ENCODE results near the gene NT5C1A.

The NT5C1A gene

DNA sequence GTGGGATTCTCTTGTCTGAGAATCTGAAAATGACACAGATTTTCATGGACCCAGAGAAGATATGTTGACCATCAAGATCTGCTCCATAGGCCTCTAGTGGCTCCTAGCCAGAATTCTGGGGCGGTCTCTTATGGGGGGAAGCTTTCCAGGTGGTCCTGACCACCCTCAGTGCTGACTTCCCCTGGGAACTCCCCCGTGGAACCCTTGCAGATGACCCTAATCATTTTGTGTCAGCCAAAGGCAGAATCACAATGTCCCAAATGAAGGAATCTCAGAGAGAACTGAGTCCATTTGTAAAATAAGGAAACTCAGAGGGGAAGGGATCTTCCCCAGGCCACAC is 36.1 kb downstream of the NT5C1A start:
- Histone ChIP-seq H3K27ac (no peak overlapping the region), H3K9ac (ENCODE audit: insufficient read length) (no peak overlapping the region), H3K36me3 (ENCODE audit: insufficient read depth, low read length) (no peaks in the 10 kb centered on the region), H3K4me3 (no peak overlapping the region), H3K9me3 (ENCODE audit: low read depth, low read length) (no peaks in the 10 kb centered on the region)
- TF ChIP-seq FOXP2 (optimal IDR thresholded peaks at IDR 0.05; ENCODE audit: control extremely low read depth, extremely low read length, insufficient read depth) (no peak), EZH2 (IDR thresholded peaks at IDR 0.05) (no peak), POLR2AphosphoS5 (IDR thresholded peaks at IDR 0.05; ENCODE audit: borderline replicate concordance, low read depth, low read length) (no peak)
- DNase-seq (ENCODE audit: low read depth, low spot score), result no peak

GRCh38 chr1:39635205-39635870 is 36.6 kb downstream of the NT5C1A start:
- Histone ChIP-seq H3K4me3 (no peak overlapping the region), H3K9me3 (ENCODE audit: low read depth, low read length) (no peaks in the 10 kb centered on the region), H3K36me3 (ENCODE audit: insufficient read depth, low read length) (no peaks in the 10 kb centered on the region), H3K27ac (no peak overlapping the region), H3K9ac (ENCODE audit: insufficient read length) (no peak overlapping the region)
- TF ChIP-seq EZH2 (IDR thresholded peaks at IDR 0.05), result no peak
- TF ChIP-seq FOXP2 (optimal IDR thresholded peaks at IDR 0.05; ENCODE audit: control extremely low read depth, extremely low read length, insufficient read depth), result no peak
- TF ChIP-seq POLR2AphosphoS5 (IDR thresholded peaks at IDR 0.05; ENCODE audit: borderline replicate concordance, low read depth, low read length), result no peak
- DNase-seq (ENCODE audit: low read depth, low spot score), result no peak

GRCh38 chr1:39633422-39633821 is 38.5 kb downstream of the NT5C1A start:
- H3K9me3 ChIP-seq (ENCODE audit: low read depth, low read length), result no peaks in the 10 kb centered on the region
- no peak for DNase-seq (ENCODE audit: low read depth, low spot score)
- no peak overlapping the region for H3K4me3 ChIP-seq
- no peaks in the 10 kb centered on the region for H3K36me3 ChIP-seq (ENCODE audit: insufficient read depth, low read length)
- no peak overlapping the region for H3K27ac ChIP-seq
- TF ChIP-seq FOXP2 (optimal IDR thresholded peaks at IDR 0.05; ENCODE audit: control extremely low read depth, extremely low read length, insufficient read depth), result no peak
- H3K9ac ChIP-seq (ENCODE audit: insufficient read length), result no peak overlapping the region

DNA sequence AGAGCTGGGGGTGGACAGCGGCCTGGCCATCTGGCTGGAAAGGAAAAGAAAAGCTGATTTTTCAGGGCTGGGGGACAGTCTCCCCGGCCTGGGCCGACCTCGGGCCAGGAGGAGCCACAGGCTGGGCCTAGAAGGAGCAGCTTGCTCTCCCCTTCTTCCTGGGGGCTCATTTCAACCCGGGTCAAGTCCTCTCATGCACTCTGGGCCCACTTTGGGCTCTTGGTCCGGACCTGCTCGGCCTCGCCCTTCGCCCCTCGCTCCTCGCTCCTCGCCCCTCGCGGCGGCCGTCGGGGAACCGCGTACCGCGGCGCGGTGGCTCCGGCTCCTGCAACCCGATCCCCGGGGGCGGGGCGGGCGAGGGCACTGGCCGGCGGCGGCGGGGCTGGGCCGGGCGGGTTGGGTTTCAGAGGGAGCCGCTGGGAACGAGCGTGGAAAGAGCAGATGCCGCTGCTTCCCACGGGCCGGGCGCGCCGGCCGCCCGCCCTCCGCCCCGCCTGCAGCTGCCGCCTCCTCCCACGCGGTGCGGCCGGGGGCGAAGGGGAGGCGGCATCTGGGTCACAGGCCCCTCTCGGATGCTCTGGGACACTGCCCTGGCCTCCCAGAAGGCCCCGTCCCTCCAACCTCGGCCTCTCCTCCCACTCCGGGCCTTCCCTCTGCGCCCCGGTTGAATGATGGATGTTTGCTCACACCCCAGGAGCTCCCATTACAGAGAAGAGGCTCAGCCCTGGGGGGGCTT is 39.1 kb downstream of the NT5C1A start:
- Histone ChIP-seq H3K27ac (no peak overlapping the region), H3K4me3 (no peak overlapping the region), H3K9me3 (ENCODE audit: low read depth, low read length) (no peaks in the 10 kb centered on the region), H3K36me3 (ENCODE audit: insufficient read depth, low read length) (no peaks in the 10 kb centered on the region), H3K9ac (ENCODE audit: insufficient read length) (no peak overlapping the region)
- DNase-seq (ENCODE audit: low read depth, low spot score), result no peak
- TF ChIP-seq EZH2 (IDR thresholded peaks at IDR 0.05) (no peak), FOXP2 (optimal IDR thresholded peaks at IDR 0.05; ENCODE audit: control extremely low read depth, extremely low read length, insufficient read depth) (no peak), POLR2AphosphoS5 (IDR thresholded peaks at IDR 0.05; ENCODE audit: borderline replicate concordance, low read depth, low read length) (no peak)

- Histone ChIP-seq H3K9me3 (ENCODE audit: low read depth, low read length) (no peaks in the 10 kb centered on the region), H3K36me3 (ENCODE audit: insufficient read depth, low read length) (no peaks in the 10 kb centered on the region), H3K4me3 (no peak overlapping the region), H3K9ac (ENCODE audit: insufficient read length) (no peak overlapping the region), H3K27ac (no peak overlapping the region)
- no peak for DNase-seq (ENCODE audit: low read depth, low spot score)
- TF ChIP-seq FOXP2 (optimal IDR thresholded peaks at IDR 0.05; ENCODE audit: control extremely low read depth, extremely low read length, insufficient read depth) (no peak), EZH2 (IDR thresholded peaks at IDR 0.05) (no peak), POLR2AphosphoS5 (IDR thresholded peaks at IDR 0.05; ENCODE audit: borderline replicate concordance, low read depth, low read length) (no peak)
Measured at GRCh38 chr1:39632323-39632681, 39.6 kb downstream of the NT5C1A start.

DNA sequence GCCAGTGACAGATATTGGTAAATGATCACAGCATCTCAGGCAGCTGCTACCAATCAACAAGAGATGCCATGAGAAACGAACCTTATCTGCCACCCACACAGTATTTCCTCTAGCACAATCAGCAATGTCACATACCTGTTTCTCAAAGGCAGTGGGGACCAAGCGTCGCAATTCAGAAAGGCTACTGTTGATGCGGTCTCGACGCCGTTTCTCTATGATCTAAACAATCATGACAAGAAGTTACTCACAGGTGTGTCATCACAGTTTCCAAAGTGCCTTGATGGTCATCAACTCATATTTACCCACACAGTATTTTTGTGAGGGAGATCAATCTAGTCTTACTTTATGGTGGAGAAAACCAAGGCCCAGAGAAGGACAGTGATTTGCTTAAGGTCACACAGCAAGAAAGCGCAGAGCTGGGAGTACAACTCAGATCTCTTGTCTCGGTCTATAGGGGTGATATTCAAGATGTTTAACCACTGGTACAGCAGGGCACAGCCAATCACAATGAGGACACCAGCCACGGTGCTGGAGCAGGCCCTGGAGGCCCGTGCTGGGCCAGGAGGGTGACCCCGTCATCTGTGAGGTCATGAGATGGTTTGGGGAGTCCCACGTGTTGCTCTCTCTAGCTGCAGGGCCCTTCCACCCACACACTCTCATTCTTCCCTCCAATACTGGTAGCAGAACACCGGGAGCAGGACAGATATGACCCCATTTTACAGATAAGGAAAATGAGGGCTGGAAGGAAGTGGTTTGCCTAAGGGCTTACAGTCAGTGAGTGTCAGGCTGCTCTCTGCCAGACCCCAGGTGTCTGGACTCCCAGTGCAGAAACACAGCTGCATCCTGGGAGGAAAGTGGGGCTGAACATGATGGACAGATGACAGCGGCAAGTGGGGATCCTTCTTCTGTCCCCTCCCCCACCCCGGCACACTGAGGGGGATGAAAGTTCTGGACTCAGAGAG is 40.3 kb downstream of the NT5C1A start:
- Histone ChIP-seq H3K27ac (no peak overlapping the region), H3K4me3 (no peak overlapping the region), H3K9ac (ENCODE audit: insufficient read length) (no peak overlapping the region), H3K9me3 (ENCODE audit: low read depth, low read length) (no peaks in the 10 kb centered on the region), H3K36me3 (ENCODE audit: insufficient read depth, low read length) (no peaks in the 10 kb centered on the region)
- no peak for DNase-seq (ENCODE audit: low read depth, low spot score)
- TF ChIP-seq FOXP2 (optimal IDR thresholded peaks at IDR 0.05; ENCODE audit: control extremely low read depth, extremely low read length, insufficient read depth), result no peak

GRCh38 chr1:39628807-39629350 is 43.0 kb downstream of the NT5C1A start:
- TF ChIP-seq EZH2 (IDR thresholded peaks at IDR 0.05) (no peak), POLR2AphosphoS5 (IDR thresholded peaks at IDR 0.05; ENCODE audit: borderline replicate concordance, low read depth, low read length) (no peak), FOXP2 (optimal IDR thresholded peaks at IDR 0.05; ENCODE audit: control extremely low read depth, extremely low read length, insufficient read depth) (no peak)
- H3K36me3 ChIP-seq (ENCODE audit: insufficient read depth, low read length), result no peaks in the 10 kb centered on the region
- H3K9ac ChIP-seq (ENCODE audit: insufficient read length), result no peak overlapping the region
- no peak overlapping the region for H3K4me3 ChIP-seq
- DNase-seq (ENCODE audit: low read depth, low spot score), result no peak
- no peak overlapping the region for H3K27ac ChIP-seq
- H3K9me3 ChIP-seq (ENCODE audit: low read depth, low read length), result no peaks in the 10 kb centered on the region

DNA sequence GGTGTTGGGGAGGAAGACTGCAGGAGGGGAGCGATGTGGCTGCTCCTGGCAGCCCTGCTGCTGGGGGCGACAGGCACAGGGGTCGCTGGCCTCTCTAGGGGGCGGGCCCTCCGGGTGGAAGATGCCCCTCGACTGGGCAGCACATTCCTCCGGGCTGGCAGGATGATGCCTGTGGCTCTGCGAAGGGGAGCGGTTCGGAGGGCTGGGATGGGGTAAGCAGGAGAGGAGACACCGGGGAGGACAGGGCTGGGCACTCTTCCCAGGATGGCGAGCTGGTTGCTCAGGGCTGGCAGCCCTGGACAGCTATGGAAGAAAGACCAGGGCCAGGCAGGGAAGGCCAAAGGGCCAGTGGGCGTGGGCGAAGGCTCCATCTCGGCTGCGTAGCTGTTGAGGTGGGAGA is 45.3 kb downstream of the NT5C1A start:
- DNase-seq (ENCODE audit: low read depth, low spot score), result no peak
- no peak for TF ChIP-seq EZH2 (IDR thresholded peaks at IDR 0.05)
- TF ChIP-seq POLR2AphosphoS5 (IDR thresholded peaks at IDR 0.05; ENCODE audit: borderline replicate concordance, low read depth, low read length), result no peak
- no peak for TF ChIP-seq FOXP2 (optimal IDR thresholded peaks at IDR 0.05; ENCODE audit: control extremely low read depth, extremely low read length, insufficient read depth)
- no peak overlapping the region for H3K4me3 ChIP-seq
- no peaks in the 10 kb centered on the region for H3K36me3 ChIP-seq (ENCODE audit: insufficient read depth, low read length)
- H3K9ac ChIP-seq (ENCODE audit: insufficient read length), result no peak overlapping the region
- H3K27ac ChIP-seq, result no peak overlapping the region
- no peaks in the 10 kb centered on the region for H3K9me3 ChIP-seq (ENCODE audit: low read depth, low read length)
